ENCODE data around the gene HAVCR1.

GRCh38 chr5:157050050-157050449 is 8.9 kb downstream of the HAVCR1 start:
- TF ChIP-seq POLR2A (IDR thresholded peaks at IDR 0.05): no peak
- TF ChIP-seq, protein P1, sequence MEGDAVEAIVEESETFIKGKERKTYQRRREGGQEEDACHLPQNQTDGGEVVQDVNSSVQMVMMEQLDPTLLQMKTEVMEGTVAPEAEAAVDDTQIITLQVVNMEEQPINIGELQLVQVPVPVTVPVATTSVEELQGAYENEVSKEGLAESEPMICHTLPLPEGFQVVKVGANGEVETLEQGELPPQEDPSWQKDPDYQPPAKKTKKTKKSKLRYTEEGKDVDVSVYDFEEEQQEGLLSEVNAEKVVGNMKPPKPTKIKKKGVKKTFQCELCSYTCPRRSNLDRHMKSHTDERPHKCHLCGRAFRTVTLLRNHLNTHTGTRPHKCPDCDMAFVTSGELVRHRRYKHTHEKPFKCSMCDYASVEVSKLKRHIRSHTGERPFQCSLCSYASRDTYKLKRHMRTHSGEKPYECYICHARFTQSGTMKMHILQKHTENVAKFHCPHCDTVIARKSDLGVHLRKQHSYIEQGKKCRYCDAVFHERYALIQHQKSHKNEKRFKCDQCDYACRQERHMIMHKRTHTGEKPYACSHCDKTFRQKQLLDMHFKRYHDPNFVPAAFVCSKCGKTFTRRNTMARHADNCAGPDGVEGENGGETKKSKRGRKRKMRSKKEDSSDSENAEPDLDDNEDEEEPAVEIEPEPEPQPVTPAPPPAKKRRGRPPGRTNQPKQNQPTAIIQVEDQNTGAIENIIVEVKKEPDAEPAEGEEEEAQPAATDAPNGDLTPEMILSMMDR (IDR thresholded peaks at IDR 0.05): no peak
